GM04504 (cell line): ENCODE data around the gene DLGAP4.
"Not testable (repeated sequence)": the region's sequence is repeated elsewhere in the genome, so short reads cannot be mapped to it uniquely, and the experiment has no call there.

ENCODE experiments used
- DNase-seq: peaks from one replicate; pipeline ENCODE4 v3.0.0-alpha.2; 2012; ENCODE audit warnings: low read depth

DLGAP4 gene

GRCh38 chr20:36454698-36455427 is 148.7 kb downstream of the DLGAP4 start:
- DNase-seq = no peak

- no peak for DNase-seq
These were observed 150.0 kb downstream of the DLGAP4 start for GRCh38 chr20:36455972-36456625.

GRCh38 chr20:36460648-36461599 is 154.8 kb downstream of the DLGAP4 start:
- DNase-seq = peak; percentile 81

- DNase-seq = no peak
These were observed 155.7 kb downstream of the DLGAP4 start for GRCh38 chr20:36461600-36462439.

GRCh38 chr20:36462440-36463211 is 156.5 kb downstream of the DLGAP4 start:
- DNase-seq = peak; percentile 39

- no peak for DNase-seq
These were observed 157.3 kb downstream of the DLGAP4 start for GRCh38 chr20:36463212-36464061.

- peak; percentile 92 for DNase-seq
These were observed 159.3 kb downstream of the DLGAP4 start for GRCh38 chr20:36465109-36466080.

- DNase-seq = no peak
These were observed 159.9 kb downstream of the DLGAP4 start for GRCh38 chr20:36466089-36466488.

- DNase-seq = no peak
These were observed 161.2 kb downstream of the DLGAP4 start for GRCh38 chr20:36467076-36467999.

GRCh38 chr20:36468149-36469000 is 162.2 kb downstream of the DLGAP4 start:
- DNase-seq = no peak

GRCh38 chr20:36469973-36470372 is 163.8 kb downstream of the DLGAP4 start:
- DNase-seq = no peak

GRCh38 chr20:36471885-36472636 is 165.9 kb downstream of the DLGAP4 start:
- no peak for DNase-seq

- DNase-seq = no peak
These were observed 166.5 kb downstream of the DLGAP4 start for GRCh38 chr20:36472637-36473090.

GRCh38 chr20:36473164-36473563 is 167.0 kb downstream of the DLGAP4 start:
- no peak for DNase-seq

GRCh38 chr20:36474563-36474962 is 168.4 kb downstream of the DLGAP4 start:
- no peak for DNase-seq

GRCh38 chr20:36475054-36475453 is 168.9 kb downstream of the DLGAP4 start:
- DNase-seq = not testable (repeated sequence)
